Endodermal cell (in vitro differentiated cells): ENCODE results near the gene NACC2. TPM values are rescaled to one million over a fixed set of nuclear protein-coding genes. Genes with fewer than 3 reads are reported as not detected.
"Not testable (repeated sequence)": the region's sequence is repeated elsewhere in the genome, so short reads cannot be mapped to it uniquely, and the experiment has no call there.

Experiments used
- DNase-seq: peaks from one replicate; pipeline ENCODE4 v3.0.0-alpha.2; 2017
- H3K27ac ChIP-seq: 2 replicates; pipeline ENCODE4 v1.5.1; 2013; ENCODE audit warnings: mild to moderate bottlenecking, low read depth, low read length, moderate library complexity
- H3K27me3 ChIP-seq: 2 replicates; pipeline ENCODE4 v1.6.1; 2013; ENCODE audit warnings: mild to moderate bottlenecking, low read length, moderate library complexity; ENCODE audit not compliant: insufficient read depth, control insufficient read depth, poor library complexity, severe bottlenecking
- H3K36me3 ChIP-seq: 2 replicates; pipeline ENCODE4 v1.7.0; 2013; ENCODE audit warnings: mild to moderate bottlenecking, low read length, moderate library complexity; ENCODE audit not compliant: control insufficient read depth, insufficient read depth
- H3K4me1 ChIP-seq: one replicate; pipeline ENCODE4 v1.7.0; 2013; ENCODE audit warnings: low read length; ENCODE audit not compliant: control insufficient read depth, insufficient read depth
- H3K4me3 ChIP-seq: 2 replicates; pipeline ENCODE4 v1.5.1; 2013; ENCODE audit warnings: mild to moderate bottlenecking, low read length, moderate library complexity
- H3K9ac ChIP-seq: 2 replicates; pipeline ENCODE4 v1.6.1; 2013; ENCODE audit warnings: mild to moderate bottlenecking, low read length, moderate library complexity; ENCODE audit not compliant: poor library complexity, severe bottlenecking; ENCODE audit errors: extremely low read depth
- H3K9me3 ChIP-seq: 2 replicates; pipeline ENCODE4 v1.6.1; 2013; ENCODE audit warnings: mild to moderate bottlenecking, low read length, moderate library complexity; ENCODE audit not compliant: control insufficient read depth
- H3K27ac Mint-ChIP-seq: 2 replicates; pipeline ENCODE4 v1.8.0; 2020; ENCODE audit warnings: mixed read lengths
- H3K27me3 Mint-ChIP-seq: 2 replicates; pipeline ENCODE4 v1.8.0; 2021; ENCODE audit warnings: mild to moderate bottlenecking, mixed read lengths; ENCODE audit not compliant: insufficient read depth
- H3K36me3 Mint-ChIP-seq: 2 replicates; pipeline ENCODE4 v1.8.0; 2020; ENCODE audit warnings: low read depth, mixed read lengths
- H3K4me1 Mint-ChIP-seq: 2 replicates; pipeline ENCODE4 v1.8.0; 2020; ENCODE audit warnings: mixed read lengths
- H3K4me3 Mint-ChIP-seq: 2 replicates; pipeline ENCODE4 v1.8.0; 2020; ENCODE audit warnings: mild to moderate bottlenecking, moderate library complexity, mixed read lengths
- H3K9me3 Mint-ChIP-seq: 2 replicates; pipeline ENCODE4 v1.8.0; 2020; ENCODE audit warnings: mild to moderate bottlenecking, mixed read lengths
- WGBS, 2 experiments: methylation state at CpG; one replicate each; pipeline versions ENCODE4 v1.1.5 to v1.1.7; 2013; ENCODE audit warnings: missing lambda C conversion rate in 2 of 2, mixed read lengths in 1 of 2; ENCODE audit not compliant: insufficient coverage in 1 of 2, insufficient read length in 1 of 2; 5-methylcytosine and 5-hydroxymethylcytosine counted together
- total RNA-seq, 2 donors: library from RNA; stranded (reverse); fragmentation: NEBNext Ultra II Directional in 1 of 2; extraction: Animal tissue kit (Norgen Biotek cat#: 25700) in 1 of 2; gene quantifications; 2 replicates in 1 of 2; 3 replicates in 1 of 2; pipeline ENCODE4 v1.2.1, GENCODE V29; 2021
- TF ChIP-seq, protein P1 (sequence below): fragments of 200-600 bp; sonication (generic); conservative IDR thresholded peaks from 2 replicates; pipeline ENCODE4 v1.5.0; 2021; ENCODE audit warnings: antibody characterized with exemption, mild to moderate bottlenecking

Gene NACC2
- total RNA-seq, 2 donors from 2014 or later = 12.4 to 16.7 TPM

DNA sequence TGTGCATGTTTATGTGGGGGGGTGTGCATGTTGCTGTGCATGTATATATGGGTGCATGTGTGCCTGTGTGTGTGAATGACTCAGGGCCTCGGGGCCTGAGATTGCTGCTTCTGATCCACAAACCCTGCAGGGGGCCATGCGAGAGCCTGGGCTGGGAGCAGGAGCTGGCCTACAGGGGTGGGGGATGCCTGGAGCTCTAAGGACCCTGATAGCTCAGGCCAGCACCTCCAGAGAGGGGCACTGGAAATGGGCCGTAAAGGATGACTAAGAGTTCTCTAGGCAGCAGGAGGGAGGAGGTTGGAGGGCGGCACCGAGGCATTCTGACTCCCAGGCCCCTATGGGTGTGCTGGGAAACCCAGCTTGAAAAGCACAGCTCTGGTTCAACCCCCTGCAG lies 127.0 kb downstream of the NACC2 start:
- Histone ChIP-seq H3K4me1 (no peaks in the 10 kb centered on the region), H3K36me3 (no peaks in the 10 kb centered on the region), H3K4me3 (no peak overlapping the region), H3K27ac (no peak overlapping the region), H3K9me3 (no peaks in the 10 kb centered on the region), H3K9ac (no peak overlapping the region), H3K27me3 (peaks cover 5% of the 10 kb centered on the region)
- Mint-ChIP-seq H3K4me1 (peaks cover 8% of the 10 kb centered on the region), H3K9me3 (no peaks in the 10 kb centered on the region), H3K4me3 (no peak overlapping the region), H3K27me3 (no peaks in the 10 kb centered on the region), H3K27ac (no peak overlapping the region), H3K36me3 (no peaks in the 10 kb centered on the region)
- TF ChIP-seq, protein P1, sequence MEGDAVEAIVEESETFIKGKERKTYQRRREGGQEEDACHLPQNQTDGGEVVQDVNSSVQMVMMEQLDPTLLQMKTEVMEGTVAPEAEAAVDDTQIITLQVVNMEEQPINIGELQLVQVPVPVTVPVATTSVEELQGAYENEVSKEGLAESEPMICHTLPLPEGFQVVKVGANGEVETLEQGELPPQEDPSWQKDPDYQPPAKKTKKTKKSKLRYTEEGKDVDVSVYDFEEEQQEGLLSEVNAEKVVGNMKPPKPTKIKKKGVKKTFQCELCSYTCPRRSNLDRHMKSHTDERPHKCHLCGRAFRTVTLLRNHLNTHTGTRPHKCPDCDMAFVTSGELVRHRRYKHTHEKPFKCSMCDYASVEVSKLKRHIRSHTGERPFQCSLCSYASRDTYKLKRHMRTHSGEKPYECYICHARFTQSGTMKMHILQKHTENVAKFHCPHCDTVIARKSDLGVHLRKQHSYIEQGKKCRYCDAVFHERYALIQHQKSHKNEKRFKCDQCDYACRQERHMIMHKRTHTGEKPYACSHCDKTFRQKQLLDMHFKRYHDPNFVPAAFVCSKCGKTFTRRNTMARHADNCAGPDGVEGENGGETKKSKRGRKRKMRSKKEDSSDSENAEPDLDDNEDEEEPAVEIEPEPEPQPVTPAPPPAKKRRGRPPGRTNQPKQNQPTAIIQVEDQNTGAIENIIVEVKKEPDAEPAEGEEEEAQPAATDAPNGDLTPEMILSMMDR = no peak
- WGBS, 2 experiments = 49 to 66% methylated on average over 3 to 5 of the region's 5 CpGs
- DNase-seq = peak; percentile 69

GRCh38 chr9:135966916-135967260 lies 128.2 kb downstream of the NACC2 start:
- H3K27me3 Mint-ChIP-seq, H3K4me1 ChIP-seq, H3K36me3 ChIP-seq, H3K36me3 Mint-ChIP-seq, H3K4me1 Mint-ChIP-seq, H3K9me3 Mint-ChIP-seq, H3K9me3 ChIP-seq, H3K27ac Mint-ChIP-seq, H3K9ac ChIP-seq, H3K27ac ChIP-seq, H3K27me3 ChIP-seq, DNase-seq, H3K4me3 ChIP-seq, H3K4me3 Mint-ChIP-seq: not testable (repeated sequence)
- 87% methylated on average over 16 of the region's 16 CpGs; no CpG with 5 or more reads in 1 of the 2 experiments for WGBS, 2 experiments

DNA sequence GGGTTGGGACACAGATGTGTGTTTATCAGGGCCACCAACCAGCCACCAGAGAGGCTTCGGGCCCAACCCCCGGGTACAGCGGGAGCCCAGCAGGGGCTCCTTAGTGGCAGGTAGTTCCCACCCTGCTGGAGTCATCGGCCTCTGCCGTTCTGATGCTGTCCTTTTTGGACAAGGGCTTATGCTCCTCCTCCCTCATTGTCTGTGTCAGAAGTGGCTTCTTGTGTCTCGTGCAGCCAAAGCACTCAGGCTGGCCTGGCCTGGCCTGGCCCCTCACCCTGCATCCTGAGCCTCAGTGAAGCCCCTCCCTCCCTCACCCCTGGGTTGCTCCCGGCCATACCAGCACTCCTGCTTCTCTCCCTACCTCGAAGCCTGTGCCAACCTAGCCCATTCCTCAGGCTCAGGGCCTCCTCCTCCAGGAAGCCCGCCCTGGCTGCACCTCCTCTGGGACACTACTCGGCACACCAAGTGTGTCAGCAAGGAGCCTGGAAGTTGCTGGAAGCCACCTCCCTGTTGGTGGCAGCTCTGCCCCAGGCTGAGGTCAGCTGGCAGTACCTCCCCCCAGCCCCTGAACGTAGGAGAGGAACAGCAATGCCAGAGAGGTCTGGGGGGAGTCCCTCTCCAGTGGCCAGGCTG lies 129.8 kb downstream of the NACC2 start:
- H3K9me3 ChIP-seq = no peaks in the 10 kb centered on the region
- Mint-ChIP-seq H3K27ac (peak overlapping the region; percentile 66), H3K9me3 (no peaks in the 10 kb centered on the region), H3K4me3 (no peak overlapping the region), H3K36me3 (no peaks in the 10 kb centered on the region), H3K4me1 (peaks cover 9% of the 10 kb centered on the region), H3K27me3 (peaks cover 3% of the 10 kb centered on the region)
- no peaks in the 10 kb centered on the region for H3K4me1 ChIP-seq
- no peak overlapping the region for H3K4me3 ChIP-seq
- H3K27me3 ChIP-seq = peaks cover 4% of the 10 kb centered on the region
- H3K36me3 ChIP-seq = no peaks in the 10 kb centered on the region
- TF ChIP-seq, protein P1 = no peak
- WGBS, 2 experiments = 57 to 68% methylated on average over 5 to 11 of the region's 11 CpGs
- DNase-seq = peak; percentile 53
- H3K27ac ChIP-seq = no peak overlapping the region
- H3K9ac ChIP-seq = no peak overlapping the region

GRCh38 chr9:135963938-135964337 lies 131.2 kb downstream of the NACC2 start:
- no peaks in the 10 kb centered on the region for H3K9me3 ChIP-seq
- H3K27ac ChIP-seq = no peak overlapping the region
- no peak overlapping the region for H3K4me3 ChIP-seq
- peaks cover 5% of the 10 kb centered on the region for H3K4me1 ChIP-seq
- peaks cover 3% of the 10 kb centered on the region for H3K27me3 Mint-ChIP-seq
- TF ChIP-seq, protein P1 = no peak
- no peaks in the 10 kb centered on the region for H3K36me3 Mint-ChIP-seq
- H3K4me1 Mint-ChIP-seq = peaks cover 17% of the 10 kb centered on the region
- no peaks in the 10 kb centered on the region for H3K36me3 ChIP-seq
- H3K27ac Mint-ChIP-seq = no peak overlapping the region
- H3K4me3 Mint-ChIP-seq = no peak overlapping the region
- H3K27me3 ChIP-seq = peaks cover 4% of the 10 kb centered on the region
- H3K9me3 Mint-ChIP-seq = no peaks in the 10 kb centered on the region
- 81 to 85% methylated on average over 4 to 10 of the region's 10 CpGs for WGBS, 2 experiments
- no peak for DNase-seq
- no peak overlapping the region for H3K9ac ChIP-seq
